NCI-H1930 (cell line): ENCODE data around the gene ELOA2.
"Not testable (repeated sequence)": the region's sequence is repeated elsewhere in the genome, so short reads cannot be mapped to it uniquely, and the experiment has no call there.

Experiments
- DNase-seq, 2 experiments: peaks; one replicate each; lab custom pipeline; 2025; lab: John Stamatoyannopoulos, UW

ELOA2 gene

DNA sequence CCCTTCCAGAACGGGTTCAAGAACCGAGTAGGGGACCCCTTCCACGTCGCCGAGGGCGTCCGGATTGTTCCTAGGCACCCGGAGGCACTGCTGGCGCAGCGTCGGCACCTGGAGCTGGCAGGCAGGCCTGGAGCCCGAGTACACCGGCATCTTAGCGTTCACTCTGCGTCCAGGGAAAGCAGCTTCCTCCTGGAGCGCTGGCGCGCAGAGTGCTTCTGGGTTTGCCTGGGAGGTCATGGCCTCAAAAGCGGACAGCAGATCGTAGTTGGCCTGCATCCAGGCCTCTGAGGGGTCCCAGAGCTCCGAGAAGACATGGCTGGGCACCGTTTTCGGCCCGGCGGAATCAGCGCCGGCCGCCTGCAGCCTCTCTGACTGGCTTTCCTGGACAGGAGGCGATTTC is 12.6 kb downstream of the ELOA2 start:
- DNase-seq = not testable (repeated sequence)

GRCh38 chr18:47020757-47021156 is 14.7 kb downstream of the ELOA2 start:
- not testable (repeated sequence) for DNase-seq

- not testable (repeated sequence) for DNase-seq
Measured at GRCh38 chr18:47019870-47020269, 15.6 kb downstream of the ELOA2 start.
